PC-9 (cell line): Measurements from ENCODE around the gene PCAT6. TPM values are rescaled to one million over a fixed set of nuclear protein-coding genes. Genes with fewer than 3 reads are reported as not detected.
A peak's percentile ranks its signal among the peaks of the same experiment; 100 is the strongest.

ENCODE experiments used
- BruUV-seq: library from RNA; stranded (reverse); fragments of 400-500 nt; replicated peaks from 2 replicates; lab custom pipeline; 2021; lab: Mats Ljungman, UMichigan
- CTCF ChIA-PET: fragments of 300-600 bp; sonication (Branson Sonifier 250); formaldehyde crosslinking; loops from one replicate; lab custom pipeline; 2022; ENCODE audit warnings: antibody characterized with exemption; lab: Charles Lee
- POLR2A ChIA-PET: fragments of 300-600 bp; sonication (Branson Sonifier 250); formaldehyde crosslinking; loops from one replicate; lab custom pipeline; 2022; ENCODE audit warnings: antibody characterized with exemption; ENCODE audit not compliant: unreplicated experiment; lab: Charles Lee
- DNase-seq, 2 experiments: peaks; one replicate each; pipeline versions ENCODE4 v3.0.0 to v3.0.0-alpha.2; 2015 to 2022; ENCODE audit warnings: mixed read lengths in 1 of 2
- H2AFZ ChIP-seq: fragments of 200-600 bp; sonication (generic); 2 replicates; pipeline ENCODE4 v1.8.1; 2017; ENCODE audit warnings: antibody characterized with exemption
- H3F3A ChIP-seq: fragments of 200-600 bp; sonication (generic); 2 replicates; pipeline ENCODE4 v1.8.1; 2017; ENCODE audit warnings: antibody characterized with exemption, mild to moderate bottlenecking, low read depth; ENCODE audit not compliant: insufficient read depth
- H3K27ac ChIP-seq: fragments of 200-600 bp; sonication (generic); 2 replicates; pipeline ENCODE4 v1.6.1; 2016; ENCODE audit warnings: mixed run types
- H3K27me3 ChIP-seq: fragments of 200-600 bp; sonication (generic); 2 replicates; pipeline ENCODE4 v1.6.1; 2016; ENCODE audit warnings: low read depth, mixed run types; ENCODE audit not compliant: insufficient read depth
- H3K36me3 ChIP-seq: fragments of 200-600 bp; sonication (generic); 2 replicates; pipeline ENCODE4 v1.6.1; 2016; ENCODE audit warnings: low read depth, mixed run types
- H3K4me1 ChIP-seq: fragments of 200-600 bp; sonication (generic); replicated peaks from 2 replicates; pipeline ENCODE4 v1.6.1; 2016; ENCODE audit warnings: mixed run types; ENCODE audit not compliant: insufficient read depth
- H3K4me2 ChIP-seq: fragments of 200-600 bp; sonication (generic); 2 replicates; pipeline ENCODE4 v1.6.1; 2017; ENCODE audit warnings: mixed run types
- H3K4me3 ChIP-seq: fragments of 200-600 bp; sonication (generic); 2 replicates; pipeline ENCODE4 v1.6.1; 2016; ENCODE audit warnings: mixed run types
- H3K79me2 ChIP-seq: fragments of 200-600 bp; sonication (generic); 2 replicates; pipeline ENCODE4 v1.6.1; 2017; ENCODE audit warnings: low read depth, mixed run types
- H3K9me2 ChIP-seq: fragments of 200-600 bp; sonication (generic); 2 replicates; pipeline ENCODE4 v1.8.1; 2017; ENCODE audit warnings: mild to moderate bottlenecking; ENCODE audit not compliant: insufficient read depth
- H3K9me3 ChIP-seq: fragments of 200-600 bp; sonication (generic); 2 replicates; pipeline ENCODE4 v1.8.1; 2016; ENCODE audit warnings: low read depth; ENCODE audit not compliant: insufficient read depth
- H4K20me1 ChIP-seq: fragments of 200-600 bp; sonication (generic); 2 replicates; pipeline ENCODE4 v1.8.1; 2017; ENCODE audit not compliant: insufficient read depth
- CTCF ChIP-seq: fragments of 200-600 bp; sonication (generic); conservative IDR thresholded peaks from 2 replicates; pipeline ENCODE4 v1.6.1; 2017; ENCODE audit warnings: mixed run types, antibody characterized with exemption, mild to moderate bottlenecking, moderate library complexity
- EZH2 ChIP-seq: fragments of 200-600 bp; sonication (generic); IDR thresholded peaks from 2 replicates; pipeline ENCODE4 v1.8.0; 2017; ENCODE audit warnings: antibody characterized with exemption, low read depth
- intact Hi-C: fragments of 100-400 bp; cut with micrococcal nuclease; formaldehyde crosslinking; loops from one replicate; pipeline ENCODE4 v1.10.0; 2022; ENCODE audit not compliant: unreplicated experiment
- total RNA-seq: library from RNA; stranded (reverse); gene quantifications from 2 replicates; pipeline ENCODE4 v1.2.3, GENCODE V29; 2021

Gene PCAT6
- total RNA-seq, 1 experiment from 2014 or later = 1.7 TPM

GRCh38 chr1:202807926-202808757 is 2.6 kb upstream of the PCAT6 start, which contains the start of gene KDM5B:
Gene KDM5B, minus strand, starts transcription at chr1:202808421. Its CDS starts 116 bp downstream, at chr1:202808305.
- H3K4me2 ChIP-seq = peak within 1 kb of the TSS; percentile 91
- peaks cover 62% of the 10 kb centered on the region for H3K4me1 ChIP-seq
- H4K20me1 ChIP-seq = peaks cover 21% of the 10 kb centered on the region; the same call in 1 of the 2 replicates
- peak within 1 kb of the TSS; percentile 95 for H3K4me3 ChIP-seq
- peaks cover 28% of the 10 kb centered on the region for H3F3A ChIP-seq
- BruUV-seq = TSS peak; percentile 21
- no peaks in the 10 kb centered on the region for H3K27me3 ChIP-seq
- TF ChIP-seq CTCF (no peak), EZH2 (no peak)
- H3K79me2 ChIP-seq = peaks cover 63% of the 10 kb centered on the region
- H3K27ac ChIP-seq = peak within 1 kb of the TSS; percentile 78
- POLR2A ChIA-PET = interaction anchor here (0.5 to 0.7 kb wide), 4 partner anchors 15 to 138 kb away, joined by 3 to 11 read pairs (median 6); no protein-coding TSS in a partner anchor
- no peaks in the 10 kb centered on the region for H3K36me3 ChIP-seq
- H2AFZ ChIP-seq = peak within 1 kb of the TSS; percentile 88
- peak; percentile 61 to 64 for DNase-seq
- intact Hi-C loops = loop anchor here (1.0 to 5.0 kb wide), 2 partner anchors 44 to 159 kb away; partner anchors contain the start of gene CYB5R1
- CTCF ChIA-PET = no interaction called here
- no peaks in the 10 kb centered on the region for H3K9me3 ChIP-seq
- H3K9me2 ChIP-seq = no peaks in the 10 kb centered on the region

- peak overlapping the region; percentile 96 for H3K4me2 ChIP-seq
- CTCF ChIA-PET = no interaction called here
- H3K79me2 ChIP-seq = peaks cover 48% of the 10 kb centered on the region
- no peaks in the 10 kb centered on the region for H3K27me3 ChIP-seq
- H3K4me3 ChIP-seq = no peak overlapping the region
- no peak for TF ChIP-seq EZH2
- H4K20me1 ChIP-seq = peaks cover 19% of the 10 kb centered on the region; the same call in 1 of the 2 replicates
- no peak for DNase-seq
- POLR2A ChIA-PET = no interaction called here
- no peaks in the 10 kb centered on the region for H3K9me2 ChIP-seq
- peaks cover 20% of the 10 kb centered on the region; the same call in 1 of the 2 replicates for H3F3A ChIP-seq
- H2AFZ ChIP-seq = no peak overlapping the region
- no peak overlapping the region for H3K27ac ChIP-seq
- peaks cover 52% of the 10 kb centered on the region for H3K4me1 ChIP-seq
- no peaks in the 10 kb centered on the region for H3K36me3 ChIP-seq
- BruUV-seq = no TSS peak
- no peaks in the 10 kb centered on the region for H3K9me3 ChIP-seq
- intact Hi-C loops = loop anchor here (1.0 to 5.0 kb wide), 4 partner anchors 27 to 158 kb away; partner anchors contain the start of gene CYB5R1
Observed at GRCh38 chr1:202809597-202810159, 1.1 kb upstream of the PCAT6 start.

GRCh38 chr1:202810193-202810614 is 550 bp upstream of the PCAT6 start:
- H3K27me3 ChIP-seq = no peaks in the 10 kb centered on the region

More at GRCh38 chr1:202810193-202810614, 550 bp upstream of the PCAT6 start:
- POLR2A ChIA-PET = interaction anchor here (0.7 kb wide), 1 partner anchor 197 kb away, joined by 3 read pairs; the partner anchor contains the start of gene TMEM183A
- intact Hi-C loops = loop anchor here (1.0 to 2.0 kb wide), 3 partner anchors 27 to 78 kb away; no protein-coding TSS in a partner anchor
- no peaks in the 10 kb centered on the region for H3K9me2 ChIP-seq
- H3K4me3 ChIP-seq = peak overlapping the region; percentile 86
- TF ChIP-seq CTCF = no peak
- TF ChIP-seq EZH2 = no peak
- no TSS peak for BruUV-seq
- no peaks in the 10 kb centered on the region for H3K9me3 ChIP-seq
- peaks cover 52% of the 10 kb centered on the region for H3K4me1 ChIP-seq
- H3F3A ChIP-seq = peaks cover 20% of the 10 kb centered on the region; the same call in 1 of the 2 replicates
- peaks cover 13% of the 10 kb centered on the region; the same call in 1 of the 2 replicates for H4K20me1 ChIP-seq
- H3K27ac ChIP-seq = 0 out of 2 replicates have a peak overlapping the region, but pooled peaks have one; percentile 12
- peak overlapping the region; percentile 96 for H3K4me2 ChIP-seq
- no peaks in the 10 kb centered on the region for H3K36me3 ChIP-seq
- CTCF ChIA-PET = no interaction called here
- H3K79me2 ChIP-seq = peaks cover 43% of the 10 kb centered on the region
- peak overlapping the region; percentile 90 for H2AFZ ChIP-seq
- no peak for DNase-seq
